ENCODE measurements around the gene SPATA19.

DNA sequence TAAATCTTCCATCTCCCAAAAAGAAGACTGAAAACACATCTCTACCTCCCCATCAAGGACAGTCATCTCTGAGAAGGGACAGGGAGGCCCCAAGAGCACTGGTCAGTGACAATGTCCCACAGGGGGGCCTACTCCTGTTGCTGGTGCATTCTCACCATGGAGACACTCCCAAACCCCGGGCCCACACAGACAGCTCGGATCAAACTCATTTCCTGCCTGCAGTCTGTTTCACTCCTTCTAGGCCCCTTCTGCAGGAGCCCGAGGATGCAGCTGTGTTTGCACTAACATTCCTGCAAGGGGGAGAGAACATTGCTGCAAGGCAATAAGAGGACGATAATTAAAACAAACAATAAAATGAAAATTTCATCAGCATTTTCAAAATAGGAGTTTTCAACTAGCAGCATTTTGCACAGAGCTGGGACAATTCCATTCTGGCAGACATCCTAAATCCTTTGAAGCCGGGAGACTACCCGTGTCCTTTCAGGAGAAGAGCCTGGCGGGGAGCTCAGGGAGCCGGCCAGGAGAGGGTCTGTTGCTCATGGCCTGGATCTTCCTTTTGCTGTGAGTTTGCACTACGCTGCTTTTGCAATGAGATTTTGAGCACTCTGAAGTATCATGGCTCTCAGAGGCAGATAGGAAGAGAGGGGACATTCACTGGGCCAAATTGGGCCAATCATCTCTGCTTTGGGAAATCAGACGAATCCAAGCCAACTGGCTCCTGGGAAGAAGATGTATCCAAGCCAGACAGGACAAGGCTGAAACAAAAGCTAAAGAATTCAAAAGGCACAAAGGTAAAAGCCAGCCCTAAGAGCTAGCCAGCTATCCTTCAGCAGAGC is 33.2 kb downstream of the SPATA19 start:
- TF ChIP-seq, protein P1, sequence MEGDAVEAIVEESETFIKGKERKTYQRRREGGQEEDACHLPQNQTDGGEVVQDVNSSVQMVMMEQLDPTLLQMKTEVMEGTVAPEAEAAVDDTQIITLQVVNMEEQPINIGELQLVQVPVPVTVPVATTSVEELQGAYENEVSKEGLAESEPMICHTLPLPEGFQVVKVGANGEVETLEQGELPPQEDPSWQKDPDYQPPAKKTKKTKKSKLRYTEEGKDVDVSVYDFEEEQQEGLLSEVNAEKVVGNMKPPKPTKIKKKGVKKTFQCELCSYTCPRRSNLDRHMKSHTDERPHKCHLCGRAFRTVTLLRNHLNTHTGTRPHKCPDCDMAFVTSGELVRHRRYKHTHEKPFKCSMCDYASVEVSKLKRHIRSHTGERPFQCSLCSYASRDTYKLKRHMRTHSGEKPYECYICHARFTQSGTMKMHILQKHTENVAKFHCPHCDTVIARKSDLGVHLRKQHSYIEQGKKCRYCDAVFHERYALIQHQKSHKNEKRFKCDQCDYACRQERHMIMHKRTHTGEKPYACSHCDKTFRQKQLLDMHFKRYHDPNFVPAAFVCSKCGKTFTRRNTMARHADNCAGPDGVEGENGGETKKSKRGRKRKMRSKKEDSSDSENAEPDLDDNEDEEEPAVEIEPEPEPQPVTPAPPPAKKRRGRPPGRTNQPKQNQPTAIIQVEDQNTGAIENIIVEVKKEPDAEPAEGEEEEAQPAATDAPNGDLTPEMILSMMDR (IDR thresholded peaks at IDR 0.05; ENCODE audit: low read depth, low read length), result no peak
- TF ChIP-seq POLR2A (IDR thresholded peaks at IDR 0.05; ENCODE audit: extremely low read depth, insufficient read length) (no peak), MYC (IDR thresholded peaks at IDR 0.05; ENCODE audit: low read depth, low read length) (no peak)

All from NB4 (cell line).